Osteoblast (primary cell): ENCODE results near the gene XXYLT1. TPM values are rescaled to one million over a fixed set of nuclear protein-coding genes. Genes with fewer than 3 reads are reported as not detected.

ENCODE experiments used
- DNase-seq: peaks from one replicate; pipeline ENCODE4 v3.0.0; 2011; ENCODE audit warnings: low spot score, mixed read lengths; ENCODE audit not compliant: insufficient read length; ENCODE audit errors: missing footprints
- H2AFZ ChIP-seq: 2 replicates; pipeline ENCODE4 v1.6.0; 2011; ENCODE audit warnings: mild to moderate bottlenecking, low read length
- H3K27ac ChIP-seq: 2 replicates; pipeline ENCODE4 v1.5.1; 2011; ENCODE audit warnings: mild to moderate bottlenecking, low read depth, low read length, moderate library complexity
- H3K27me3 ChIP-seq: 2 replicates; pipeline ENCODE4 v1.6.0; 2012; ENCODE audit warnings: mild to moderate bottlenecking, control low read depth, inconsistent platforms, low read length, moderate library complexity; ENCODE audit not compliant: insufficient read depth
- H3K36me3 ChIP-seq: 2 replicates; pipeline ENCODE4 v1.5.1; 2011; ENCODE audit warnings: mild to moderate bottlenecking, low read length, control low read depth, moderate library complexity; ENCODE audit not compliant: insufficient read depth
- H3K4me1 ChIP-seq: 2 replicates; pipeline ENCODE4 v1.5.1; 2011; ENCODE audit warnings: mild to moderate bottlenecking, low read length, control low read depth, moderate library complexity; ENCODE audit not compliant: insufficient read depth
- H3K4me2 ChIP-seq: 2 replicates; pipeline ENCODE4 v1.6.0; 2011; ENCODE audit warnings: mild to moderate bottlenecking, low read length; ENCODE audit not compliant: insufficient read depth
- H3K4me3 ChIP-seq: fragments of 200-600 bp; sonication (generic); 3 replicates; pipeline ENCODE4 v1.5.1; 2012; ENCODE audit warnings: mild to moderate bottlenecking, low read length, inconsistent platforms; ENCODE audit not compliant: insufficient read depth
- H3K79me2 ChIP-seq: 2 replicates; pipeline ENCODE4 v1.6.0; 2012; ENCODE audit warnings: mild to moderate bottlenecking, low read length, control low read depth, inconsistent platforms; ENCODE audit not compliant: insufficient read depth
- H3K9me3 ChIP-seq: 2 replicates; pipeline ENCODE4 v1.5.1; 2011; ENCODE audit warnings: low read depth, low read length, control low read depth
- H4K20me1 ChIP-seq: 2 replicates; pipeline ENCODE4 v1.6.0; 2012; ENCODE audit warnings: mild to moderate bottlenecking, low read length, control low read depth; ENCODE audit not compliant: insufficient read depth
- total RNA-seq: library from RNA; depleted of rRNA; stranded (reverse); fragments of >200 nt; gene quantifications from 2 replicates; pipeline ENCODE4 v1.2.3, GENCODE V29; 2012
- TF ChIP-seq, protein P1 (sequence below): IDR thresholded peaks from 2 replicates; pipeline ENCODE4 v1.5.1; 2011; ENCODE audit warnings: mild to moderate bottlenecking, low read depth, low read length, moderate library complexity; ENCODE audit errors: extremely low read depth

Gene XXYLT1
- total RNA-seq, 1 donor = 28.2 TPM

- Histone ChIP-seq H3K27me3 (no peaks in the 10 kb centered on the region), H2AFZ (no peak overlapping the region), H3K4me1 (peaks cover 18% of the 10 kb centered on the region), H3K4me2 (no peak overlapping the region), H3K9me3 (no peaks in the 10 kb centered on the region), H3K36me3 (no peaks in the 10 kb centered on the region), H3K79me2 (no peaks in the 10 kb centered on the region), H3K4me3 (no peak overlapping the region), H4K20me1 (no peaks in the 10 kb centered on the region), H3K27ac (no peak overlapping the region)
- DNase-seq = no peak
- TF ChIP-seq, protein P1, sequence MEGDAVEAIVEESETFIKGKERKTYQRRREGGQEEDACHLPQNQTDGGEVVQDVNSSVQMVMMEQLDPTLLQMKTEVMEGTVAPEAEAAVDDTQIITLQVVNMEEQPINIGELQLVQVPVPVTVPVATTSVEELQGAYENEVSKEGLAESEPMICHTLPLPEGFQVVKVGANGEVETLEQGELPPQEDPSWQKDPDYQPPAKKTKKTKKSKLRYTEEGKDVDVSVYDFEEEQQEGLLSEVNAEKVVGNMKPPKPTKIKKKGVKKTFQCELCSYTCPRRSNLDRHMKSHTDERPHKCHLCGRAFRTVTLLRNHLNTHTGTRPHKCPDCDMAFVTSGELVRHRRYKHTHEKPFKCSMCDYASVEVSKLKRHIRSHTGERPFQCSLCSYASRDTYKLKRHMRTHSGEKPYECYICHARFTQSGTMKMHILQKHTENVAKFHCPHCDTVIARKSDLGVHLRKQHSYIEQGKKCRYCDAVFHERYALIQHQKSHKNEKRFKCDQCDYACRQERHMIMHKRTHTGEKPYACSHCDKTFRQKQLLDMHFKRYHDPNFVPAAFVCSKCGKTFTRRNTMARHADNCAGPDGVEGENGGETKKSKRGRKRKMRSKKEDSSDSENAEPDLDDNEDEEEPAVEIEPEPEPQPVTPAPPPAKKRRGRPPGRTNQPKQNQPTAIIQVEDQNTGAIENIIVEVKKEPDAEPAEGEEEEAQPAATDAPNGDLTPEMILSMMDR = no peak
Observed at GRCh38 chr3:195163719-195164572, 107.0 kb downstream of the XXYLT1 start.

DNA sequence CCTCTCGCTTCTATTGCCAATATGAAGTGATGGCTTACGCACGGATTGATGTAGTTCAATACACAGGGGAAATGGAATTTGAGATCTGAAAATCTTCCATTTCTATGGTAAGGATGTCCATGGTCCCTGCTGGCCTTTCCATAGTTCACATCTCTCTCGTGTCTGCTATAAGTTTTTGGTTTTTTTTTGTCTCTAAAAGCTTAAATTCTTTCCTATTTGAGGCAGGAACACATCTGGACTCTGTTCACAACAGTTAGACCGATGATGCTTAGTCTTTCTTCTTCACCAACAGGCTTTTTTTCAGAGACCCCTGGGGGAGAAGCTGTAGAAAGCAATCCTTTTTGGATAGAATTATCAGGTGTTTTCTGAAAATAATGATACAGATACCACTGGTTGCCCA lies 108.1 kb downstream of the XXYLT1 start:
- Histone ChIP-seq H3K4me1 (peaks cover 18% of the 10 kb centered on the region), H3K27me3 (no peaks in the 10 kb centered on the region), H2AFZ (no peak overlapping the region), H3K9me3 (no peaks in the 10 kb centered on the region), H3K4me2 (no peak overlapping the region), H3K27ac (no peak overlapping the region), H3K79me2 (no peaks in the 10 kb centered on the region), H4K20me1 (no peaks in the 10 kb centered on the region), H3K36me3 (no peaks in the 10 kb centered on the region), H3K4me3 (no peak overlapping the region)
- TF ChIP-seq, protein P1 = no peak
- no peak for DNase-seq

- no peaks in the 10 kb centered on the region for H3K9me3 ChIP-seq
- no peaks in the 10 kb centered on the region for H4K20me1 ChIP-seq
- H2AFZ ChIP-seq = no peak overlapping the region
- DNase-seq = no peak
- H3K36me3 ChIP-seq = no peaks in the 10 kb centered on the region
- H3K4me1 ChIP-seq = peaks cover 18% of the 10 kb centered on the region
- H3K27ac ChIP-seq = no peak overlapping the region
- no peaks in the 10 kb centered on the region for H3K79me2 ChIP-seq
- TF ChIP-seq, protein P1 = no peak
- no peak overlapping the region for H3K4me3 ChIP-seq
- H3K27me3 ChIP-seq = no peaks in the 10 kb centered on the region
- no peak overlapping the region for H3K4me2 ChIP-seq
Observed at GRCh38 chr3:195162033-195162669, 108.8 kb downstream of the XXYLT1 start.

- no peak for DNase-seq
- no peaks in the 10 kb centered on the region for H4K20me1 ChIP-seq
- no peak overlapping the region for H3K27ac ChIP-seq
- no peaks in the 10 kb centered on the region for H3K36me3 ChIP-seq
- H3K4me1 ChIP-seq = peaks cover 18% of the 10 kb centered on the region
- H2AFZ ChIP-seq = no peak overlapping the region
- H3K79me2 ChIP-seq = no peaks in the 10 kb centered on the region
- H3K27me3 ChIP-seq = no peaks in the 10 kb centered on the region
- H3K4me2 ChIP-seq = no peak overlapping the region
- no peak overlapping the region for H3K4me3 ChIP-seq
- TF ChIP-seq, protein P1 = no peak
- no peaks in the 10 kb centered on the region for H3K9me3 ChIP-seq
Observed at GRCh38 chr3:195160908-195161434, 110.0 kb downstream of the XXYLT1 start.
